ENCODE data around the gene SCGB1D1.

SCGB1D1 gene, protein sequence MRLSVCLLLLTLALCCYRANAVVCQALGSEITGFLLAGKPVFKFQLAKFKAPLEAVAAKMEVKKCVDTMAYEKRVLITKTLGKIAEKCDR

GRCh38 chr11:62190011-62190410 is at the start of gene SCGB1D1:
TSS of gene SCGB1D1 (plus strand) at chr11:62190216. CDS start at chr11:62190285, 69 bp downstream.
- no peak for DNase-seq

GRCh38 chr11:62140304-62141110 is 49.5 kb upstream of the SCGB1D1 start:
- no peak for DNase-seq

DNA sequence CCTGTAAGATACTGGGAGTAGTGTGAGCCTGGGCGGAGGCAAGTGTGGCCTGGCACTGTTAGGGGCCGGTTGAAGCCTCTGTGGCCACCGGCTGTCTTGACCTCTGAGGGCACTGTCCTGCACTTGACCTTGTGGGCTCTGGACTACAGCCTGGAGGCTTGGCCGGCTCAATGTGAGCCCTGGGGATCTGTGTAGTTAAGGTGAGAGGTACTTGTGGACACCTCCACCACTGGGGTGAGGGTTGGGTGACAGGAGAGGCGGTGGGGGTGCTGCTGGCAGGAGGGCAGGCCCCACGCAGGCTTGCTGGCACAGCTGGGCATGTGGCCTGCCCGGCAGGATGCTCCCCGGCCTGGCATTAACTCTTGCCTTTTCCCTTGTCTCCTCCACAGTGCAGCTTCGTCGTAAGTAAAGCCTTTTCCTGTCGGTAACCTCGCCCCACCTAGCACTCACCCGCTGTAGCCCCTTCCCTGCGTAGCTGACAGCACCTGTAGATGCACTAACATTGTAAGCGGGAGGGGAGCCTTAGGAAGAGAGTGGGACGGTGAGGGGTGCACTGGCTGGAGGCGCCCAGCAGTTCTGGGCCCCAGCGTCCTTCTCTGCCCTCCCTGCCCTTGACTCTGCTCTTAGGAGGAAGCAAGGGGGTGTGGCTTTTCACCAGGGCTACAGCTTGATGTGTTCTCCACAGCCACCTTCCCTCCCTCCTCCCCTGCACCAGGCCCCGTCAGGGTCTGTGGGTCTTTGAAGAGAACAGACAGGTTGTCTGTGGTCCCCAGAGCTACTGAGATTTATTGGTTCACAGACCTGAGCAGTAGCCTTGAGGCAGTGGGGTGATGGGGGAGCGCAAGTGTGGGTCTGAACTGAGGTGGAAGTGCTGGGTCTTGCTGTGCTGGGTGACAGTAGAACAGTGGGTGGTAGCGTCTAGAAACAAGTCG is 48.6 kb upstream of the SCGB1D1 start:
- DNase-seq = no peak

DNA sequence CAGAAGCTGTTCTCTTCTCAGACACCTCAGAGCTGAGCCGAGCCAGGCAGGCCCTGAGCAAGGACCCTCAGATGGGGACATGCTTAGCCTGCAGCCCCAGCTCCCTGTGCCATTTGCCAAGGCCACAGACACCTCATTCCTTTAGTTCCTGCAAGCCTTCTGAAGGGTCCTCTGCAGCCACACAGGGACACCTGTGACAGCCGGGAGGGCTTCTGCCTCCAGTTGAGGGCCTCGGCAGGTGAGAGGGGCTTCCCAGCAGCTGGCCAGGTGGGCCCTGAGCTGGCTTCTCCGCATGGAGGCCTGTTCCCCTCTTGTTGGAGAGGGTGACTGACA is 48.0 kb upstream of the SCGB1D1 start:
- DNase-seq = no peak

- DNase-seq = no peak
These were observed 47.1 kb upstream of the SCGB1D1 start for GRCh38 chr11:62142921-62143320.

DNA sequence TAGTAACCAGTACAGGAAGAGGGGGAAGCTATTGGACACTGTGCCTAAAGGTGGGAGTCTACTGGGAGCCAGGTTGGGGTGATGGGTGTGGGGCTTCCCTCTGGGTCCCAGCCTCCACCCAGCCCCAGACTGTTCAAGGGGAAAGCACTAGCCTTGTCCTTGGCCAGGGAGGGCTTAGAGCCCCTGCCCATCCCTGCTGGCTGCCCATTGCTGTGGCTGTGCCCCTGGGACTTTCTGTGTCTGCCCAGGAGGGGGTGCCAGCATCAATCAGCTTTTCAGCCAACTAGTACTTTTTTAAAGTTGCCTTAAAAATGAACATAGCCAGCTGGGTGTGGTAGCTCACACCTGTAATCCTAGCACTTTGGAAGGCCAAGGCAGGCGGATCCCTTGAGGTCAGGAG is 46.3 kb upstream of the SCGB1D1 start:
- DNase-seq = no peak

DNA sequence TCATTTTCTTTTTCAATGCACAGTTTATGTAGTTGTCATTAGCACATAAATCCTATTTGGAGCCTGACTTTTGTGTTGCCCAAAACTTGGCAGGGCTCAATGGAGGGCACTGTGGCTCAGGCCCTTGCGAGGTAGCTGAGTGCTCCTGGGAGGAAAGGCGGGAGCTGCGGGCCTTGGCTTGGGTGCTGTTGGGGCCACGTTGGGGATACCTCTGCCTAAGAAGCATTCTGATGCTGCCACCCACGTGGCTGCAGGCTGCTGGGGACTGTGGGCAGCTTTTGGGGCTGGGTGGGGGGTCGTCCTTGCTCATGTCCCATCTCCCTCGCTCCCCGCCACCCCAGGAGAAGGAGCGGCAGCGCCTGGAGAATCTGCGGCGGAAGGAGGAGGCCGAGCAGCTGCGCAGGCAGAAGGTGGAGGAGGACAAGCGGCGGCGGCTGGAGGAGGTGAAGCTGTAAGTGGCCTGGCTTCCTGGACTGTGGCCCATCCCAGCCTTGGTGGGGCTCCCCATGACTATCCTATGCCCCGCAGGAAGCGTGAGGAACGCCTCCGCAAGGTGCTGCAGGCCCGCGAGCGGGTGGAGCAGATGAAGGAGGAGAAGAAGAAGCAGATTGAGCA is 45.3 kb upstream of the SCGB1D1 start:
- DNase-seq = no peak

DNA sequence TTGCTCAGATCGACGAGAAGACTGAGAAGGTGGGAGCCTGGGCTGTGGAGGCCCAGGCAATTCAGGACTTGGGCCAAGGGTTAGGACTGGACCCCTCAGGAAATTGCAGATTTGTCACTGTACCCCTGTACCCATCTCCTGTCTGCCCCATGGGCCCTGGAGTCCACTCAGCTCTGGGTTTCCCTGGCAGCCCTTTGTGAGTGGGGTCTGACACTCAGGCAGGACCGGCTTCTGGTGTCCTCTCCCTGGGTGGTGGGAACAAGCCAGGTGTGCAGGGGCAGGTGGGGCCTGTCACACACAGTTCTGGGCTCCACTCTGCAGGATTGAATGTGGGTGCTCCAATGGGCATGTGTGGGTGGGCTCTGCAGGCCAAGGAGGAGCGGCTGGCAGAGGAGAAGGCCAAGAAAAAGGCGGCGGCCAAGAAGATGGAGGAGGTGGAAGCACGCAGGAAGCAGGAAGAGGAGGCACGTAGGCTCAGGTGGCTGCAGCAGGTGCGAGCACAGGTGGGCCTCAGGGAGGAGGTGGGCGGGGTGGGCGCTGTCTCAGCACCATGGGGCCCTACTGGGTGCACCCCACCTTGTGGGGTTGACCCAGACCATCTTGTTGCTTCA is 44.6 kb upstream of the SCGB1D1 start:
- no peak for DNase-seq

- DNase-seq = no peak
These were observed 43.4 kb upstream of the SCGB1D1 start for GRCh38 chr11:62146476-62147200.

GRCh38 chr11:62147545-62147944 is 42.5 kb upstream of the SCGB1D1 start:
- DNase-seq = no peak

DNA sequence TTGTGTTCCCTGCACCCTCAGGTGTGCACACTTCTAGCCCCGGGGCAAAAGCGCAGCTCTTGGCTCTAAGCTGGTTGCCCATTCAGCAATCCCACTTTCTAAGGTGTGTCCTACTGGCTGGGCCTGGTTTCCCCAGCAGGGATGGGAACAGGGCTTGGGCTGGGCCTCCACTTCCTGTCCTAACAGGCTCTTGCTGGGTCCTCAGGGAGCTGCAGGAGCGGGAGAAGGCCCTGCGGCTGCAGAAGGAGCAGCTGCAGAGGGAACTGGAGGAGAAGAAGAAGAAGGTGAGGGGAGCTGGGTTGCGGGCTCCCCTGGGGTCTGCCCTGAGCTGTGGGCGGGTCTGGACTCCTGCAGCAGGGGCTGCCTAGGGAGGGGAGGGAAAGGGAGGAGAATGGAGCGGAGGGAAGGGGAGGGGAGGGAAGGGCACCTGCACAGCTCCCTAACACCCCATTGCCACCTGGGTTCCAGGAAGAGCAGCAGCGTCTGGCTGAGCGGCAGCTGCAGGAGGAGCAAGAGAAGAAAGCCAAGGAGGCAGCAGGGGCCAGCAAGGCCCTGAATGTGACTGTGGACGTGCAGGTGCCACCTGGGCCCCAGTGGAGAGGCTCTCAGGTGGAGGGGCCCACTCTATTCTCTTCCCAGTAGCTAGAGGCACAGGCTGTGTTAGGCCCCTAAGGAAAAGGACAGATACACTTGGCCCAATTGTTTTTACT is 41.6 kb upstream of the SCGB1D1 start:
- DNase-seq = no peak

DNA sequence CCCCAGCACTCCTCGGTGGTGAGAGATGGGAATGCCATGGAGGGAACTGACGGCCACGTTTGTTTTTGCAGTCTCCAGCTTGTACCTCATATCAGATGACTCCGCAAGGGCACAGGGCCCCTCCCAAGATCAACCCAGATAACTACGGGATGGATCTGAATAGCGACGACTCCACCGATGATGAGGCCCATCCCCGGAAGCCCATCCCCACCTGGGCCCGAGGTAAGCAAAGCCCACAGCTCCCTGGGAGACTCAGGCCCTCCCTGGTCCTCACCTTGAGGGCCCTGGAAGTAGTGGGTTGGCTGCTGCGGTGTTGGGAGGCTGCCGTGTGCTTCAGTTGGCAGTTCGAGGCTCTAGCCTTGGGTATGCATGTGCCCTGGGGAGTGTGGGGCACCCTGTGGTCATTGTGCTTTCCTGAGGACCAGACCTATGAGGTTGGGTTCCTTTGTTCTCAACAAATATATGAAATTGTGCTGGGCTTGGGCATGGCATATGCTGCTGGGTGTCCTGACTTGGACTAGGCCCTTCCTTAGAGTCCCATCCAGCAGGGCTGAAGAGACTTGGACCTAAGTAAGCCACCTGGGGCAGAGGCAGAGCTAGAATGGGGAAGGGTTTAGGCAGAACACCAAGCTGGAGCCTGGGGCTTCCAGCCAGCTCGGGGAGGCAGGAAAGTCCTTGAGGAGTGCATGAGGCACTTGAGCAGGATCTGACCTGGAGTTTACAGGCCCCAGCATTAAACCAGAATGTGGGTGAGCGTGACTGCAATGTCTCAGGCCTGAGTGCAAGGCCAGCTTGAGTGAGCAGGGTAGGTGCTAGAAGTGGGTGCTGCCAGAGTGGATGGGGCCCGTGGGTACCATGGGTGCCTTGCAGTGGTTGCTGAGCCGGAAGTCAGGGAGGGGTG is 39.8 kb upstream of the SCGB1D1 start:
- no peak for DNase-seq

DNA sequence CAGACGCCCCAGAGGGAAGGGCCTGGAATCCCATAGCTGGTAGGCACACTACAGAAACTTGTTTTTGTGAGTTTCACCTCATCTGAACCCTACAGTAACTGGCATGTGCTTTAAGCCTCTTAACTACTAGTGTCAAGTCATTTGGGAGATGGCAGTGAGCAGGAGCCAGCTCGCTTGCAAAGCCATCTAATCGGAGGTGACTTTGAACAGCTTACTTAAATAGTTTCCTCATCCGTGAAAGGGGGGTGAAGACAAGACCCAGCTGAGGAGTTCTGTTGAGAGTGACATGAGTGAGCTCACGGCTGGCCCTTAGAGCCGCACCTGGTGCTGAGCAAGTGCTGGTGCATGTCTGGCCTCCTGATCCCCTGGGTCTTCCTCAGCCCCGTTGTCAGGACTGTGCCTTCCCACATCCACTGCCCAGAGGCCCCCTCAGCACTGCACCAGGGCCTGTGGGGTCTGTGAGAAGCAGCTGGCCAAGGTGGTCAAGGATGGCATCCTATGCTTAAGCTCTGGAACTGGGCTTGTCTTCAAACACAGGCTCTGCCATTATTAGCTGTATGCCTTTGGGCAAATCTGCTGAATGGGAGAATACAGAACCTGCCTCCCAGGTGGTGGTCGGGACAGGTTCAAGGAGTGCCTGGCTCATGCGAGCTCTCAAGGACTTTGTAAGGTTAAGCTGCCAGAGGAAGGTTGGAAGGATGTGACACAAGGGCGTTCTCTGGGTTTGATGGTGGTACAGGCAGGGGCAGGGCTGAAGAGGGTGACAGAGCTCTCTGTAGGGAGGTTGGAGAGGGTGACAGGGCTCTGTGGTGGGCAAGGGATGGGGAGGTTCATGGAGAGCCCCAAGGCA is 38.9 kb upstream of the SCGB1D1 start:
- no peak for DNase-seq

GRCh38 chr11:62151737-62152102 is 38.3 kb upstream of the SCGB1D1 start:
- no peak for DNase-seq

DNA sequence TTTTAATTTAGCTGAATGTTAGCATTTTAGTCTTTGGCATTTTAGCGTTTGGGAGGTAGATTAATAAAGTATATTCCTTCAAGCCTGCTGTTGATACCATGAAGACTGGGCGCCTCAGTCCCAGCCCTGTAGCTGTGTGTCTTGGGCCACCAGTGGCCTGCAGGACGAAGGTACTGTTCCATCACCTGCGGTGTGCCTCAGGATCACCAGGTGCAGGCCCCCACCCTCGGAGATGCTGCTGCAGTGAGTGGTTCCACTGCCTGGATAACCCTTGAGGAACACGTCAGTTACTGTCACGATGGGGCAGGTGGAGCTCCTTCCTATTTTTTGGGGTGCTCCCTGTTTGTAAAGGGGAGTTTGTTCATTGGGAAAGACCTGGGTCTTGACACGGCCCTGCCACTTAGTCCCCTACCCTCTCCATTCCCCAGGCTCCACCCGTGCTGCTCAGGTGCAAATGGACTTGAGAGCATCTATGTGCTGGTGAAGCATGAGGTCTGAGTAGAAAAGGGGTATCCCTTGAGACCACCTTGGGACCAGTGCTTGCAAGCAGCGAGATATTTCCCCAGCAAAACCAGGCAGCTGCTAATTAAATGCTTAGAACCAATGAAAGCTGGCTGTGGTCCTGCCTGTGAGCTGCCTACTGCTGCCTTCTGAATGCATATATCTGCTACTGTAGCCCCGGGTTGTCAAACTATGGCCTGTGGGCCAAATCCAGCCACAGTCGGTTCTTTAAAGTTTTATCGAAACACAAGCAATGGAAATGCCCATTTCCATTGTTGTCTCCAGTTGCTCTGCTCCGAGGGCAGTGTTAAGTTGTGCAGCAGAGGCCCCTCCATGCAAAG is 37.5 kb upstream of the SCGB1D1 start:
- DNase-seq = no peak

- DNase-seq = no peak
These were observed 37.0 kb upstream of the SCGB1D1 start for GRCh38 chr11:62153087-62153395.

GRCh38 chr11:62153617-62154016 is 36.4 kb upstream of the SCGB1D1 start:
- DNase-seq = no peak

DNA sequence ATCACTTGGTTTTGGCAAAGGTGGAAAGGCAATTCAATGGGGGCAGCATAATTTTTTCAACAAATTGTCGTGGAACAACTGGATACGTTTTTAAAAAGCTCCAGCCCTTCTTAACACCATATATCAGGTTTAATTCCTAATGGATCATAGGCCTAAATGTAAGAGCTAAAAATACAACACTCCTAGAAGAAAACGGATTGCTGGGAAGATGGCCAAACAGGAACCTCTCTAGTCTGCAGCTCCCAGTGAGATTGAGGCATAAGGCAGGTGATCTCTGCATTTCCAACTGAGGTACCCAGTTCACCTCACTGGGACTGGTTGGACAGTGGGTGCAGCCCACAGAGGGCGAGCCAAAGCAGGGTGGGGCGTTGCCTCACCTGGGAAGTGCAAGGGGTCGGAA is 32.4 kb upstream of the SCGB1D1 start:
- no peak for DNase-seq

- no peak for DNase-seq
These were observed 23.6 kb upstream of the SCGB1D1 start for GRCh38 chr11:62166371-62166770.

Data from CD4-positive, alpha-beta T cell treated with Interleukin-17A for 4 hours (primary cell).